OCI-LY1 (cell line): ENCODE results near the gene ZBP1.

Source experiments
- EZH2 ChIP-seq: fragments of 200-600 bp; sonication (generic), shearing (Covaris generic); IDR thresholded peaks from 2 replicates; pipeline ENCODE4 v1.8.0; 2017; ENCODE audit warnings: borderline replicate concordance, mixed run types, mild to moderate bottlenecking, antibody characterized with exemption, low read length, moderate library complexity, mixed read lengths
- TF ChIP-seq, protein P1 (sequence below): fragments of 200-600 bp; sonication (generic), shearing (Covaris generic); IDR thresholded peaks from 2 replicates; pipeline ENCODE4 v1.5.1; 2017; ENCODE audit warnings: mild to moderate bottlenecking, antibody characterized with exemption, low read length, moderate library complexity, mixed read lengths

- TF ChIP-seq, protein P1, sequence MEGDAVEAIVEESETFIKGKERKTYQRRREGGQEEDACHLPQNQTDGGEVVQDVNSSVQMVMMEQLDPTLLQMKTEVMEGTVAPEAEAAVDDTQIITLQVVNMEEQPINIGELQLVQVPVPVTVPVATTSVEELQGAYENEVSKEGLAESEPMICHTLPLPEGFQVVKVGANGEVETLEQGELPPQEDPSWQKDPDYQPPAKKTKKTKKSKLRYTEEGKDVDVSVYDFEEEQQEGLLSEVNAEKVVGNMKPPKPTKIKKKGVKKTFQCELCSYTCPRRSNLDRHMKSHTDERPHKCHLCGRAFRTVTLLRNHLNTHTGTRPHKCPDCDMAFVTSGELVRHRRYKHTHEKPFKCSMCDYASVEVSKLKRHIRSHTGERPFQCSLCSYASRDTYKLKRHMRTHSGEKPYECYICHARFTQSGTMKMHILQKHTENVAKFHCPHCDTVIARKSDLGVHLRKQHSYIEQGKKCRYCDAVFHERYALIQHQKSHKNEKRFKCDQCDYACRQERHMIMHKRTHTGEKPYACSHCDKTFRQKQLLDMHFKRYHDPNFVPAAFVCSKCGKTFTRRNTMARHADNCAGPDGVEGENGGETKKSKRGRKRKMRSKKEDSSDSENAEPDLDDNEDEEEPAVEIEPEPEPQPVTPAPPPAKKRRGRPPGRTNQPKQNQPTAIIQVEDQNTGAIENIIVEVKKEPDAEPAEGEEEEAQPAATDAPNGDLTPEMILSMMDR: no peak
- TF ChIP-seq EZH2: no peak
Measured at GRCh38 chr20:57648878-57649616, 28.8 kb upstream of the ZBP1 start.
